GM06990 (cell line): ENCODE measurements around the gene SLCO2A1.

Experiments
- DNase-seq: peaks from one replicate; pipeline ENCODE4 v3.0.0-alpha.2; 2011; ENCODE audit not compliant: insufficient read length; ENCODE audit errors: extremely low read depth
- H3K27me3 ChIP-seq: replicated peaks from 2 replicates; pipeline ENCODE4 v1.6.0; 2011; ENCODE audit warnings: low read length; ENCODE audit not compliant: control insufficient read depth, insufficient read depth
- H3K36me3 ChIP-seq: 2 replicates; pipeline ENCODE4 v1.5.1; 2011; ENCODE audit warnings: low read length; ENCODE audit not compliant: control insufficient read depth, insufficient read depth
- H3K4me3 ChIP-seq: replicated peaks from 2 replicates; pipeline ENCODE4 v1.5.1; 2011; ENCODE audit warnings: low read depth, mild to moderate bottlenecking, control low read depth, low read length
- TF ChIP-seq, protein P1 (sequence below): IDR thresholded peaks from 2 replicates; pipeline ENCODE4 v1.5.1; 2011; ENCODE audit warnings: low read length, control low read depth, mild to moderate bottlenecking, inconsistent platforms; ENCODE audit not compliant: insufficient read depth, poor library complexity, severe bottlenecking

The SLCO2A1 gene

DNA sequence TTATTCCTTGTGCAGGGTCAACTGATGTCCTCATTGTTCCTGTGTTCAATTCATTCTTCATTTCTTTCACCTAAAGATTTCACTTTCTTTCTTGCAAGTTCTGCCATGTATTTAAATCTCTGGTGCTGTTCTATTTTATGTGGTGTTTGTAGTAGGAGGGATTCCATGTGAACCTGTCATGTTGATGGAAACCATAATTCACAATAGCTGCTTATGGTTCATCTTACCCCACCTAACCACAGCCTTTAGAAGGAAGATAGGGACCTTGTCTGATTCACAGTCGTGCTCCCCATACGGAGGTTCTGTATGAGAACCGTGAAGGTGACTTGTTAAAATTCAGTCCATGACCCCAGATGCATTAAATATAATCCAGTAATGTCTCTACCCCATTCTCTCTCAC, 21.9 kb downstream of the SLCO2A1 start:
- DNase-seq, result no peak
- H3K36me3 ChIP-seq, result no peaks in the 10 kb centered on the region
- no peak overlapping the region for H3K4me3 ChIP-seq
- H3K27me3 ChIP-seq, result no peaks in the 10 kb centered on the region; the same call in 1 of the 2 replicates
- TF ChIP-seq, protein P1, sequence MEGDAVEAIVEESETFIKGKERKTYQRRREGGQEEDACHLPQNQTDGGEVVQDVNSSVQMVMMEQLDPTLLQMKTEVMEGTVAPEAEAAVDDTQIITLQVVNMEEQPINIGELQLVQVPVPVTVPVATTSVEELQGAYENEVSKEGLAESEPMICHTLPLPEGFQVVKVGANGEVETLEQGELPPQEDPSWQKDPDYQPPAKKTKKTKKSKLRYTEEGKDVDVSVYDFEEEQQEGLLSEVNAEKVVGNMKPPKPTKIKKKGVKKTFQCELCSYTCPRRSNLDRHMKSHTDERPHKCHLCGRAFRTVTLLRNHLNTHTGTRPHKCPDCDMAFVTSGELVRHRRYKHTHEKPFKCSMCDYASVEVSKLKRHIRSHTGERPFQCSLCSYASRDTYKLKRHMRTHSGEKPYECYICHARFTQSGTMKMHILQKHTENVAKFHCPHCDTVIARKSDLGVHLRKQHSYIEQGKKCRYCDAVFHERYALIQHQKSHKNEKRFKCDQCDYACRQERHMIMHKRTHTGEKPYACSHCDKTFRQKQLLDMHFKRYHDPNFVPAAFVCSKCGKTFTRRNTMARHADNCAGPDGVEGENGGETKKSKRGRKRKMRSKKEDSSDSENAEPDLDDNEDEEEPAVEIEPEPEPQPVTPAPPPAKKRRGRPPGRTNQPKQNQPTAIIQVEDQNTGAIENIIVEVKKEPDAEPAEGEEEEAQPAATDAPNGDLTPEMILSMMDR, result no peak

DNA sequence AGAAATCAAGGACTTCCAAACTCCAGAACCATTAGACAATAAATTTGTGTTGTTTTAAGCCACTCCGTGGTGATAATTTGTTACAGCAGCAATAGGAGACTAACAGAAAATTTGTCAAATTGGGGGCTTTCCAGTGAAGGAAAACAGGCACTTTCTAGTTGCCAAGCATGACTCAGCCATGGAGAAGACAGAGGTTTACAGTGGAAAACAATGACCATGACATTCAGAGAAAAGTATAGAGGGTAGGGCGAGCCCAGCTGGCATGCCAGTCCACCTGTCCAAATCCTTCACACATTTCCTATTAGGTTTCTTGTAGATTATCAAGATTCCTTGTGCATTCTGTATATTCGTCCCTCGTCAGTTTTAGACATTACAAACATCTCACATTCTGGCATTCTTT, 24.9 kb downstream of the SLCO2A1 start:
- no peak for DNase-seq
- TF ChIP-seq, protein P1, result no peak
- H3K27me3 ChIP-seq, result no peaks in the 10 kb centered on the region; the same call in none of the 2 replicates
- H3K4me3 ChIP-seq, result no peak overlapping the region
- no peaks in the 10 kb centered on the region for H3K36me3 ChIP-seq

DNA sequence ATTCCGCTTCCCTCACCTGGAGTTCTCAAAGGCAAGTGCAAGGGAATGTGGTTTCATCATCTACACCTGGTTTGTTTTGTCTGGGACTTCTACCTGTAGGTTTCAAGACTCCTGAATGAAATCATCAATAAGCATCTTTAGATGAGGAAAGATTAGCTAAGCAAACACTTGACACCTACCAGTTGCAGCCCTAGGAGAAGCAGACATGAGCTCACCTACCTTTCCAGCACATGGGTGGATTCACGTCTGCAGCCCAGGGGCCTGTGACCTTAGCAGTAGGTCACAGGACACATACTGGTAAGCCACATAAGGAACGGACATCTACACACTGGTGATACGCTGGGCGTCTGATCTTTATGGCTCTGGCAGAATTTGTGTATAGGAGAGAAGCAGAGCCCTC, 26.7 kb downstream of the SLCO2A1 start:
- no peak for DNase-seq
- no peaks in the 10 kb centered on the region for H3K36me3 ChIP-seq
- TF ChIP-seq, protein P1, result no peak
- no peak overlapping the region for H3K4me3 ChIP-seq
- no peaks in the 10 kb centered on the region; the same call in none of the 2 replicates for H3K27me3 ChIP-seq

DNA sequence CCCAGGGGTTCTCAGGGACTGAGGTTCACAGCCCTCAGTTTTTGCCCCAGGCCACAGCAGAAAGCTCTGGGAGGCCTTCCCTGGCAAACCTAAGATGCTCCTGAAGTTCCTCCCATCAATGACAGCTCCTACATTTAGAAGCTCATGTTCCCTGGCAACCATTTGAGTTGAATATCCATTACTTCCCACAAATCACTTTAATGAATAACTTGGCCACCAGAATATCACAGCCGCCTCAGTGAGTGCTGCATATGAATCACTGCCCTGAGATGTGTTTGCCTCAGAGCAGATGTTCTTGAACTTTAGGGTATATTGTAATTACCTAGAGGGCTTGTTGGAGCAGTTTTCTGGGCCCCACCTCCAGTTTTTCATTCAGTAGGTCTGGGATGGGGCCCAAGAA, 27.4 kb downstream of the SLCO2A1 start:
- Histone ChIP-seq H3K4me3 (no peak overlapping the region), H3K36me3 (no peaks in the 10 kb centered on the region), H3K27me3 (no peaks in the 10 kb centered on the region; the same call in none of the 2 replicates)
- no peak for DNase-seq
- TF ChIP-seq, protein P1, result no peak

DNA sequence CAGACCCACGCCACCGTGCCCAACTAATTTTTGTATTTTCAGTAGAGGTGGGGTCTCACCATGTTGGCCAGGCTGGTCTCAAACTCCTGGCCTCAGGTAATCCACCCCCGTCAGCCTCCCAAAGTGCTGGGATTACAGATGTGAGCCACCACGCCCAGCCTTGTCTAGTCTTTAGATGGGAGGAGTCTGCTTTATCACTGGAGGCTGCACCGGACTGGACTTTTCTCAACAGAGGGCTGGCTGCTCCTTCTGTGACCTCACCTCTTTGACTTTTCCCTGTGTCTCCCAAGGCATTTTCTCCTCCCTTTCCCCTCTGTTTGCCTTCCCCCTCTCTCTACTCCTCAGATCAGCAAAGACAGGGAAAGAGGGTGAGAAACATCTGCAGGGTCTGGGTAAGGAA, 28.5 kb downstream of the SLCO2A1 start:
- Histone ChIP-seq H3K36me3 (no peaks in the 10 kb centered on the region), H3K27me3 (no peaks in the 10 kb centered on the region; the same call in none of the 2 replicates), H3K4me3 (no peak overlapping the region)
- DNase-seq, result no peak
- TF ChIP-seq, protein P1, result no peak
